Measurements from ENCODE around the gene U2AF1. TPM values are rescaled to one million over a fixed set of nuclear protein-coding genes. Genes with fewer than 3 reads are reported as not detected.
A peak's percentile ranks its signal among the peaks of the same experiment; 100 is the strongest.
"Not testable (repeated sequence)": the region's sequence is repeated elsewhere in the genome, so short reads cannot be mapped to it uniquely, and the experiment has no call there.

The U2AF1 gene
- total and polyA plus RNA-seq, 12 donors: 13.7 to 45.4 (median 23.4) TPM

GRCh38 chr21:43064265-43064917, 43.0 kb downstream of the U2AF1 start:
- no CpG with 5 or more reads among the region's 22 CpGs for WGBS, 4 donors
- H3K36me3 ChIP-seq (replicated peaks in 1 of 2); H3K4me3 ChIP-seq; DNase-seq; H3K4me1 ChIP-seq (replicated peaks in 1 of 2); H3K9me3 ChIP-seq (replicated peaks in 1 of 3); H3K27me3 ChIP-seq; intact Hi-C loops (cut with DNase I); H3K27ac ChIP-seq: not testable (repeated sequence)

GRCh38 chr21:43062955-43063664, 44.3 kb downstream of the U2AF1 start:
- WGBS, 4 donors: 85 to 100% methylated on average over 2 of the region's 28 CpGs; no CpG with 5 or more reads in 2 of the 4 donors
- intact Hi-C loops (cut with DNase I); DNase-seq; H3K4me3 ChIP-seq; H3K9me3 ChIP-seq (replicated peaks in 1 of 3); H3K36me3 ChIP-seq (replicated peaks in 1 of 2); H3K27ac ChIP-seq; H3K4me1 ChIP-seq (replicated peaks in 1 of 2); H3K27me3 ChIP-seq: not testable (repeated sequence)

DNA sequence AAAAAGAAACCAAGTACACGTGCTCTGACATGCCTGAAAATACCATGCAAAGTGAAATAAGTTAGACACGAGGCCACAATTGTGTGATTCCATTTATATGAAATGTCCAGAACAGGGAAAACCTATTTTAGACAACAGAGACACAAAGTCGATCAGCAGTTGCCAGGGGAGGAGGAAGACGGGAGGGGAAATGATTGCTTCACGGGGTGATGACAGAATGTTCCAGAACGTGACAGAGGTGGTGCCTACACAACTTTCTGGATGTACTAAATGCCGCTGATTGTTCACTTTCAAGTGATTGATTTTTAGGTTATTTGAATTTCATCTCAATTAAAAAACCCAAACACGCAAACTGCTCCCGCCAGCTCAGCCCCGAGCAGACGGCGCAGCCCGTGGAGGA, 54.3 kb downstream of the U2AF1 start:
- H3K4me3 ChIP-seq; H3K4me1 ChIP-seq (replicated peaks in 1 of 2); H3K27ac ChIP-seq; intact Hi-C loops (cut with DNase I); H3K36me3 ChIP-seq (replicated peaks in 1 of 2); DNase-seq; H3K27me3 ChIP-seq; H3K9me3 ChIP-seq (replicated peaks in 1 of 3): not testable (repeated sequence)
- no CpG with 5 or more reads among the region's 13 CpGs for WGBS, 4 donors

GRCh38 chr21:43045876-43046821, 61.2 kb downstream of the U2AF1 start:
- H3K36me3 ChIP-seq (replicated peaks in 1 of 2); H3K27me3 ChIP-seq; H3K9me3 ChIP-seq (replicated peaks in 1 of 3); H3K27ac ChIP-seq; intact Hi-C loops (cut with DNase I); H3K4me3 ChIP-seq; DNase-seq; H3K4me1 ChIP-seq (replicated peaks in 1 of 2): not testable (repeated sequence)
- WGBS, 4 donors: 65 to 70% methylated on average over 17 of the region's 21 CpGs; no CpG with 5 or more reads in 2 of the 4 donors

DNA sequence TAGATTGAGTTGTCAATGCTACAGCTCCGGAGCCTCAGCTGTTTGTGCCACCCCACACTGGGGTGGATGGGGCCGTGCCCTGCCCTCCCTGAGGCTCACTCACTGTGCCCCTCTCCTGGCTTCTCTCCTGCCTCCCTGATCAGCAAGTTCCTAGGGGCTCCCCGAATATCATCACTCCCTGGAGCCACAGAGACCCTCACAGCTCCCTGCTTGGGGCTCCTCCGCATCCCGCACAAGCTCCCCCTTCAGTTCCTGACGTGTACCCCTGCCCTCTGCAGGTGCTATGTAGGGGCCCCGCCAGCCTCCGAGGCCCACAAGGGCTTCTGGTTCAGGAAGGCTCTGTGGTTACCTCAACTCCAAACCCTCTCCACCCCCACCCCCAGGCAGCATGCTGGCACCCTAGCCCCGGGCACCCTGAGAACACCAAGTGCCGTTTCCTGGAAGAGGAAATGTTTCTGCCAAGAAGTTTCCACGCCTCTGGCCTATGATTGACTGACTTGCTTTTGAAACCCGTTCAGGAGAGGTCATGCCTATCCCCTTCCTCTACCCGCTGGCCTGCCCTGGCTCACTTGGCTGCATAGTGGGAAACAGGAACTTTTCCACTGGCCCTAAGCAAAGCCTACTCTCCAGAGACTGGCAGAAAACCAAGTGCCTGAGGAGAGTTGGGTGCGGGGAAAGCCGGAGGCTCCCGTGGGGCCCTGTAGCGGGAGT, 62.0 kb downstream of the U2AF1 start:
- H3K9me3 ChIP-seq (replicated peaks in 1 of 3); H3K36me3 ChIP-seq (replicated peaks in 1 of 2); H3K27me3 ChIP-seq; H3K4me1 ChIP-seq (replicated peaks in 1 of 2); DNase-seq; H3K4me3 ChIP-seq; intact Hi-C loops (cut with DNase I): not testable (repeated sequence)
- H3K27ac ChIP-seq: peak overlapping the region in 1 of 5 donors; percentile 49
- WGBS, 4 donors: 65 to 81% methylated on average over 6 to 7 of the region's 17 CpGs; no CpG with 5 or more reads in 2 of the 4 donors

DNA sequence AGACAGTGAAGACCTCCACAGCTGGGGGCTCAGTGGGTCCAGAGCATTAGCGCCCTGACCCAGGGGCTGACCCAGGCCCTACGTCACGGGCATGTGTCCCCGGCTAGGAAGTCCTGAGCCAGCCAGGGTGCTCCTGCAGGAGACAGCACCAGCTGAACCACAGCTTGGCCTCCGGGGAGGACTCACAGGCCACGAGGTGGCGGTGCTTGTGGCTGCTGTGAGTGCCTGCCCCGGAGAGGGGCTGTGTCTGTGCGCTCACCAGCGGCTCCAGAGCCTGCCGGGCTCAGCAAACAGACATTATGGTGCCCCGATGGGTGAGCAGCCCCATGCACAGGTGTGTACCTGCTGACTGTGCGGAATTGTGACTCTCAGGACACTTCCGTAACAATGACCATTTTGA, 62.8 kb downstream of the U2AF1 start:
- WGBS, 4 donors: 79 to 87% methylated on average over 12 of the region's 14 CpGs; no CpG with 5 or more reads in 2 of the 4 donors
- H3K36me3 ChIP-seq (replicated peaks in 1 of 2); DNase-seq: not testable (repeated sequence)

GRCh38 chr21:43043291-43043690, 64.1 kb downstream of the U2AF1 start:
- WGBS, 4 donors: 92 to 98% (median 96%) methylated on average over 2 to 6 of the region's 14 CpGs
- H3K4me3 ChIP-seq; DNase-seq; H3K9me3 ChIP-seq (replicated peaks in 1 of 3); intact Hi-C loops (cut with DNase I); H3K4me1 ChIP-seq (replicated peaks in 1 of 2); H3K27me3 ChIP-seq; H3K36me3 ChIP-seq (replicated peaks in 1 of 2); H3K27ac ChIP-seq: not testable (repeated sequence)

More for the DNA sequence above, 62.8 kb downstream of the U2AF1 start:
- intact Hi-C loops (cut with DNase I); H3K4me1 ChIP-seq (replicated peaks in 1 of 2); H3K9me3 ChIP-seq (replicated peaks in 1 of 3); H3K27me3 ChIP-seq; H3K27ac ChIP-seq; H3K4me3 ChIP-seq: not testable (repeated sequence)

Other genes starting within 250 kb of the U2AF1 start
- 10 to 100 TPM in 3 of 9 donors, 1 to 10 TPM in 6; 3.6 to 19.3 (median 5.4) TPM for gene WDR4, start 228.0 kb downstream of the U2AF1 start, total RNA-seq
- 1 to 10 TPM; 5.0 to 10.0 (median 6.3) TPM for gene WDR4, start 228.0 kb downstream of the U2AF1 start, polyA plus RNA-seq
- 10 to 100 TPM; 30.4 to 43.5 (median 36.2) TPM for gene NDUFV3, start 214.3 kb downstream of the U2AF1 start, total RNA-seq
- gene NDUFV3, start 214.3 kb downstream of the U2AF1 start, polyA plus RNA-seq: 10 to 100 TPM; 34.1 to 40.2 (median 34.8) TPM
- gene ERVH48-1, start 181.9 kb downstream of the U2AF1 start, total RNA-seq: not detected
- not detected for gene ERVH48-1, start 181.9 kb downstream of the U2AF1 start, polyA plus RNA-seq
- gene PKNOX1, start 133.0 kb downstream of the U2AF1 start, total RNA-seq: 10 to 100 TPM in 7 of 9 donors, 1 to 10 TPM in 2; 8.2 to 18.4 (median 14.0) TPM
- gene PKNOX1, start 133.0 kb downstream of the U2AF1 start, polyA plus RNA-seq: 10 to 100 TPM in 1 of 3 donors, 1 to 10 TPM in 2; 9.3 to 21.7 (median 9.6) TPM
- gene CBS, start 31.7 kb downstream of the U2AF1 start, total RNA-seq: 1 to 10 TPM; 1.6 to 8.6 (median 5.5) TPM
- gene CBS, start 31.7 kb downstream of the U2AF1 start, polyA plus RNA-seq: 1 to 10 TPM; 2.6 to 7.2 (median 6.8) TPM
- not detected for gene CRYAA, start 61.4 kb upstream of the U2AF1 start, total RNA-seq
- not detected for gene CRYAA, start 61.4 kb upstream of the U2AF1 start, polyA plus RNA-seq

Data from adrenal gland (tissue), 12 donors.